ENCODE measurements around the gene GSAP. TPM values are rescaled to one million over a fixed set of nuclear protein-coding genes. Genes with fewer than 3 reads are reported as not detected.

The GSAP gene
- total RNA-seq, 2 experiments from 2014 or later, result 1.1 to 1.5 TPM

Other genes with a start within 250 kb of the GSAP start
- not detected for gene FGL2, start 216.5 kb downstream of the GSAP start, total RNA-seq
- 1 to 10 TPM; 7.2 to 7.6 TPM for gene PTPN12, start 120.9 kb upstream of the GSAP start, total RNA-seq